GM19438 (cell line): Measurements from ENCODE around the gene ZBTB21.
"Not testable (repeated sequence)": the region's sequence is repeated elsewhere in the genome, so short reads cannot be mapped to it uniquely, and the experiment has no call there.

ENCODE experiments used
- ATAC-seq: cut with Tn5 transposase; IDR thresholded peaks from one replicate; pipeline ENCODE4 v1.9.1; 2021; ENCODE audit warnings: low read depth; ENCODE audit not compliant: unreplicated experiment

ZBTB21 gene

GRCh38 chr21:42000908-42001307 lies 9.3 kb downstream of the ZBTB21 start:
- ATAC-seq: no peak

- ATAC-seq: no peak
These were observed 12.5 kb downstream of the ZBTB21 start for GRCh38 chr21:41997657-41998056.

- ATAC-seq: no peak
These were observed 14.6 kb downstream of the ZBTB21 start for GRCh38 chr21:41995577-41995976.

- ATAC-seq: not testable (repeated sequence)
These were observed 15.5 kb downstream of the ZBTB21 start for GRCh38 chr21:41994613-41995012.

- no peak for ATAC-seq
These were observed 16.4 kb downstream of the ZBTB21 start for GRCh38 chr21:41993744-41994143.

GRCh38 chr21:41992576-41992975 lies 17.6 kb downstream of the ZBTB21 start:
- no peak for ATAC-seq

GRCh38 chr21:41991659-41992058 lies 18.5 kb downstream of the ZBTB21 start:
- ATAC-seq: no peak

- no peak for ATAC-seq
These were observed 20.5 kb downstream of the ZBTB21 start for GRCh38 chr21:41989698-41990097.

- no peak for ATAC-seq
These were observed 22.9 kb downstream of the ZBTB21 start for GRCh38 chr21:41987310-41987709.

GRCh38 chr21:41985662-41986416 lies 24.3 kb downstream of the ZBTB21 start:
- no peak for ATAC-seq

- no peak for ATAC-seq
These were observed 26.9 kb downstream of the ZBTB21 start for GRCh38 chr21:41983229-41983628.

- no peak for ATAC-seq
These were observed 29.6 kb downstream of the ZBTB21 start for GRCh38 chr21:41980561-41980960.

GRCh38 chr21:41979751-41980369 lies 30.3 kb downstream of the ZBTB21 start:
- ATAC-seq: no peak

GRCh38 chr21:41979335-41979734 lies 30.8 kb downstream of the ZBTB21 start:
- no peak for ATAC-seq

- ATAC-seq: no peak
These were observed 32.9 kb downstream of the ZBTB21 start for GRCh38 chr21:41977034-41977950.

- ATAC-seq: no peak
These were observed 33.5 kb downstream of the ZBTB21 start for GRCh38 chr21:41976611-41977010.

- no peak for ATAC-seq
These were observed 34.5 kb downstream of the ZBTB21 start for GRCh38 chr21:41975391-41976272.

GRCh38 chr21:41974752-41975053 lies 35.5 kb downstream of the ZBTB21 start:
- no peak for ATAC-seq

GRCh38 chr21:41973861-41974751 lies 36.1 kb downstream of the ZBTB21 start:
- peak; percentile 64 for ATAC-seq
